Measurements from ENCODE around the gene LTBP1.

The LTBP1 gene

DNA sequence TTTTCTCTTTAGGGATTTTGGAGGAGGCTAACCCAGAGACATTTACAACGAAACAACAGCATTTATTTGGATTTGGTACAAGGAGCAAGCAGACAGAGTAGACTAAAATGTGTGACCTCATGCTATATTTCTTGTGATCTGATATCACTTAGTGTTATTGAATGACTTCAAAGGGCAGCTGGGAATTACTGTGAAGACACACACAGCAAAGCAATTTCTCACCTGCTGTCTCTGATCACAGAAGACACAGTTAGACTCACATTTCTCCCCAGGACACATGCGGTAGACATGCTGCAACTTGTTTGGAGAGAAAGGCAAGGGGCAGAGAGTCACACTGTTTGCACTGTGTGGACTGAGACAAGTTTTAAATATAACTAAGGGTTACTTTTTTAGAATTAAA is 67.5 kb downstream of the LTBP1 start:
- no peak for DNase-seq

DNA sequence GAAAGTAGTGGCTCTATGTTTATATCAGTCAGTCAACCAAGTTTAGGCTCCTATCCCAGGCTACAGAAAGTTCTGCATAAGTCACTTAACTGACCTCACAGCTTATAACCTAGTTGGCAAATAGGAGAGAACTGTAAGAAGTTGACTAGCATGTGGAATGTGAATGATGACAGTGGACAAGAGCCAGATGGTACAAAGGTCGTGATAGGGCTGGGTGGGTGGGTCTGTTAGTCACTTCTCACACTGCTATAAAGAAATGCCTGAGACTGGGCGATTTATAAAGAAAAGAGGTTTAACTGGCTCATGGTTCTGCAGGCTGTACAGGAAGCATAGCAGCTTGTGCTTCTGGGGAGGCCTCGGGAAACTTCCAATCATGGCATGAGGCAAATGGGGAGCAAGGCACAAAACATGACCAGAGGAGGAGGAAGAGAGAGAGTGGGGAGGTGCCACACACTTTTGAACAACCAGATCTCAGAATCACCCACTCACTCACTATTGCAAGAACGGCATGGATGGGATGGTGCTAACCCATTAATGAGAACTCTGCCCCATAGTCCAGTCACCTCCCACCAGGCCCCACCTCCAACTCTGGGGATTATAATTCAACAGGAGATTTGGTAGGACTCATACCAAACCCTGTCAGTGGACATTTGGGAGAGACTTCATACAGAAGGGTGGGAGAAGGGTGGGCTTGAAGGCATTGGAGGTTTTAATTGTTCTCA is 68.8 kb downstream of the LTBP1 start:
- DNase-seq, result no peak

DNA sequence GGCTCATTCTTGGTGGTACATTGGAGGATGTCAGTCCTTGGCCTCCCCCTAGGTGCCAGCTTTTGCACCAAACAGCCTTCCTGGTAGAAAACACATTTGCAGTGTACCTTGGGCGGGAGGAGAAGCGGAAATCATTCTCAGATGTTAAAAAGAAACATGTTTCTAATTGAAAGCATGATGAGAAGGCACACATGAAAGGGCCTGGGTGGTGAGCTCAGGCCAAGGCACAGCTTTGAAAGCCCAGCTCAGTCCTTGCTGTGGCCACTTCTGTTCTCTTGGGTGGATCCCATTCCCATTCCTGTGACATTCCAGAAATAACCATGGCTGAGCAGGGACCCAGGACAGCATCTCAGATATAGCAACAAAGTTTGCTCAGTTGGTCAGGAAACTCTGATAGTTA is 71.5 kb downstream of the LTBP1 start:
- DNase-seq, result no peak

DNA sequence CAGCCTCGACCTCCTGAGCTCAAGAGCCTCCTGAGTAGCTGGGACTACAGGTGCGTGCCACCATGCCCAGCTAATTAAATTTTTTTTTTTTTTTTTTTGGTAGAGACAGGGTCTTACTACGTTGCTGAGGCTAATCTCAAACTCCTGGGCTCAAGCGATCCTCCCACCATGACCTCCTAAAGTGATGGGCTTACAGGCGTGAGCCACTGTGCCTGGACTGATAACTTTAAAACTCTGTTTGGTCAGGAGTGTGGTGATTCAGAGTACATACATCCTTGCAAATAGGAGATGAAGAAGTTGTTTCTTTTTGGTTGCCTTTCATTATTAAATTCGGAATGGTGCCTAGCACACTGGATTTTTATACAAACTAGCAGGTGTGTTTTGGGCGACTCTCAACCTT is 73.0 kb downstream of the LTBP1 start:
- no peak for DNase-seq

DNA sequence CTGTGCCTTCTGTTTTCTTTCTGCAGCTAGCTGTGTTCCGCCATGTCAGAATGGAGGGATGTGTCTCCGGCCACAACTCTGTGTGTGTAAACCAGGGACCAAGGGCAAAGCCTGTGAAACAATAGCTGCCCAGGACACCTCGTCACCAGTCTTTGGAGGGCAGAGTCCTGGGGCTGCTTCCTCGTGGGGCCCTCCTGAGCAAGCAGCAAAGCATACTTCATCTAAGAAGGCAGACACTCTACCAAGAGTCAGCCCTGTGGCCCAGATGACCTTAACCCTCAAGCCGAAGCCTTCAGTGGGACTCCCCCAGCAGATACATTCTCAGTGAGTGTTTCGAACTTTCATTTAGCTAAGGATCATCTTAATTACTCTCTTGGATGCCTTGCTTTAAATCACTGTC is 74.1 kb downstream of the LTBP1 start:
- DNase-seq, result no peak

DNA sequence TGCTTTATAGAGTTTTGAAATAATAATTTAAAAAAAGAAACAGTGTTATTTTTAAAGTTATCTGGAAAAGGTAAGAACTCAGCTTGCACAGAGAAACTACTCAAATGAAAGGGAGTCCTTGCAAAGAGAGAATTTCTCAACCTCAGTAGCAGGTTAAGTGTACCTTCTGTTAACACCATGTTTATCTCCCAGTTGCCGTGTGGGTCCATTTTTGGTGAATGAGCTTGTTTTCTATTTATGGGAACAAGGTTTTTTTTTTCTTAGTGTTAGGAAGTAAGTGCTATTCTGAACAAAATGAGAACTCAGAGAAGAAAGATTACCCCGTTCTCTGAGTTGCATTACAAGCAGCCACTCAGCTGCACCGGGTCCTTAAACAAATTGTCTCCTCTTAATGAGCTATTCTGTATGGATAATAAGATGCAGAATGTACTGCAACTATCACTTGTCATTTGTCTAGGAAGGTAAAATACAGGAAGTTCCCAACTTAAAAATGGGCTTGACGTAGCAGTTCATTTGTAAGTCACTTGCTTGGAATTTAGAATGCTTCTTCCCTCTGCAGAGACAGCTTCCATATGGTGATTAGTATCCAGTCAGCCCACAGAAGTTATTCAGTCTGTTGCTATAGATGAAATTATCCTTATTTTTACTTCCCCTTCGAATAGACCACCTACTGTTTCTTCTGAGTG is 74.9 kb downstream of the LTBP1 start:
- DNase-seq, result no peak

DNA sequence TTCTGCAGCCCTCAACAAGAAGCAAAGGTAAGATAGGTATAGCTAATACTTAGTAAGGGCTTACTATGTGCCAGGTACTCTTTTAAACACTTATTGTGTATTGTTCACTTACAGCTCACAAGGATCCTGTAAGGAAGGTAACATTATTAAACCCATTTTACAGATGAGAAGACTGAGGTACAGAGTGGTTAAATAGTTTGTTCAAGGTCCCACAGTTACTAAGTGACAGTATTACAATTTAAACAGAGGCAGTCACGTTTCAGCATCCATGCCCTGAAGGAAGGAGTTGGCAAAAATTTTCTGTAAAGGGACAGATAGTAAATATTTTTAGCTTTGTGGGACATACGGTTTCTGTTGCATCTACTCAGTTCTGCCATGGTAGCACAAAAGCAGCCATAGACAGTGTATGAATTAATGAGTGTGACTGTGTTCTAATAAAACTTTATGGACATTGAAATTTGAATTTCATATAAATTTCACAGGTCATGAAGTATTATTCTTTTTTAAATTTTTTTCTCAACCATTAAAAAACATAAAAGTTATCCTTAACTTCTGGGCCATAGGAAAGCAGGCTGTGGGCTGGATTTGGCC is 75.7 kb downstream of the LTBP1 start:
- DNase-seq, result no peak

DNA sequence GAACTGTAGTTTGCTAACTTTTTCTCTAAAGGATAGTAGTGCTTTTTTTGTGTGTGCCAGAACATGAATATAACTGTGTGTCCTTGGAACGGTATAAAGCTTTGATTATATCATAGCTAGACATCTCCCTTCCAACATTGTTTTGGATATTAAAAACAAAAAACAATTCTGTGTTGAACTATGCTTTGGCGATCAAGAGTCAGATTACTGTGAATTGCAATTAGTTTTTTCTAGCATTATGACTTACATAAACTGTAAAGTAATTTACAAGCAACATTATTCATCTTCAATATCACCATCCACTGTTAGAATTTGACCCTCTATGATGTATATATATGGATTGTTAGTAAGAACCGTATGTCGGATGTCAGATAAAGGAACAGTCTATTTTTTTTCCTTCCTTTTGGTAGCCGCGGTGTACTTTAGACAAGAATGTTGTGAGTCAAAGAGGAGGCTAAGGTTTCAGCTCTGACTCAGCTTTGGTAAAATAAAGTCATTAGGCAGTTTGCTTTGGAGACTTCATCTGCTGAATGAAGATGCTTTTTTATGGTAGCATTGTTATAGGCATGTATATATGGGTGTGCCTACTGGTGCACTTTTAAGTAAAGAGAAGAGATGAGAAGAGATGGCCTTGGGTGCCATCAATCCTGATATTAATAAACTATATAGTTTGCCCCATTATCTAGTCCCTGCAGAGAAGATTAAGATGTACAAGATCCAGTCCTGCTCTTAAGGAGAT is 76.4 kb downstream of the LTBP1 start:
- DNase-seq, result no peak

DNA sequence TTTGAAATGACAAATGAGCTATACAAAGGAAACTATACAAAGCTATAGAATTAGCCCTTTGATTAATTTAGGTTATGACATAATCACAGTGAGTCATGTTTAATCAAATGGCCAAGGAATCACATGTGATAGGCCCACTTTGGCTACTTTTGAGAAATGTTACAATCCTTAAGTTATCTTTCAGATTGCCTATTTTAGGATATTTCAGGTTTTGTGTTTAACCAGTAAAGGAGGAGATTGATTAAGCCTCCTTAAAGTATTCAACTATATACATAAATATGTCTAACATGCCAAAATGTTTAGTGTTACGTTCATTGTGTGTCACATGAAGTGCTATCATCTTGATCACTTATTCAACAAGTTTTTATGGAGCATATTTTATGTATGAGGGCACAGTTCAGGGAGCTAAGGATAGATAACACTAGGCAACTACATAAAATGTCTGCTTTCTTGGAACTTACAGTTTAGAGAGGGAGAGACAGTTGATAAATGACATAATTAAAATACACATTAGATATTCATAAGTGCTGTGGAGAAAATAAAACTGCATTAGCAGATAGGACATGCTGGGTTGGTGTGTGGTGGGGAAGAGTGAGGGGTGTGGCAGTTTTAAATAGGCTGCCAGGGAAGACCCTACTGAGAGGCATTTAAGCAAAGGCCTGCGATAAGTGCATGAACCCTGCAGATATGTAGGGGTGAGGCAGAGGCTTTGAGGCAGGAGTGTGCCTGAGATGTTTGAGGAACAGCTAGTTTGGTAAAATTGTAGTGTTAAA is 77.2 kb downstream of the LTBP1 start:
- DNase-seq, result no peak

DNA sequence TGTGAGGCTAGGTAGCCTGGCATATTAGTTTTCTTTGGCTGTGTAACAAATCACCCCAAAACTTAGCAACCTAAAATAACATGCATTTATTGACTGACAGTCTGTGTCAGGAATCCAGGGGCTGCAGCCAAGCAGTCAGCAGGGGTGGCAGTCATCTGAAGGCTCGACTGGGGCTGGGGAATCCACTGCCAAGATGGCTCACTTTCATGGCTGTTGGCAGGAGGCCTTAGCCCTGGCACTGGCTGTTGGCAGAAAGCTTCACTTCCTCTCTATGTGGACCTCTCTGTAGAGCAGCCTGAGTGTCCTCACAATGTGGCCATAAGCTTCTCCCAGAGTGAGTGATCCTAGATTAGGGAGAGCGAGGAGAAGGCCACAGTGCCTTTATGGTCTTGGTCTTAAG is 78.0 kb downstream of the LTBP1 start:
- DNase-seq, result no peak

DNA sequence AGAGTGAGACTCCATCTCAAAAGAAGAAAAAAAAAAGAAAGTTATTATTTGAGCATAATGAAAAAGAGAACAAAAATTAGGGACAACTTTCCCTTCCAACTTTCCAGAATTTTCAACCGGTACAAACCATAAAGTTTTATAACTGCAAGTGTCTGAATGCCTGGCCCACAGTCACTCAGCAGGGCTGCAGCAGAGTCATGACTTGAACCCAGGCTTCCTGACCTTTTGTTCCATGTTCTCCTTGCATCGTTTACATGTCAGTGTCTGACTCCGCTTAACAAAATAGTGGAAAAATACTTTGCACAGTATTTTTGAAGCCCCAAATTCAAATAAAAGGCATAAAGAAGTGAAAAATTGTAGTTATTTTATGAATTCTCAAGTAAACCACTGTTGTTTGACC is 82.7 kb downstream of the LTBP1 start:
- DNase-seq, result no peak

DNA sequence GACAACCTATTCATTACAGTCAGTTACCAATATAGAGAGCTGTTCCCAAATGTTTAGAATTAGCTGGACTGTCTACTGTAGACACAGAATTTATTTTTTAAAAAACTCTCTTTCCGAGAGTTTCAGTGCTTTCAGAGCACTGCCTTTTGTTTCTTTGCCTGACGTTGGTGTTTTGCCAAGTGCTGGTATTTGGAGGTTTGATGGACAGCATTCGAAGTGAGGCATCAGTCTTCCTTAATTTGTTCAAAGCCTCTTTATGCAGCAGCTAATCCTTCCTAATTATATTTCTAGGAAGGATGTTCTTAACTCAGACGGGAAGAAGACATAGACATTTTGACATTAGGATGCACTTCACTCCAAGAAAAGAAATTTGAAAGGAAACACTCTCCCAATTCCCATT is 83.2 kb downstream of the LTBP1 start:
- no peak for DNase-seq

DNA sequence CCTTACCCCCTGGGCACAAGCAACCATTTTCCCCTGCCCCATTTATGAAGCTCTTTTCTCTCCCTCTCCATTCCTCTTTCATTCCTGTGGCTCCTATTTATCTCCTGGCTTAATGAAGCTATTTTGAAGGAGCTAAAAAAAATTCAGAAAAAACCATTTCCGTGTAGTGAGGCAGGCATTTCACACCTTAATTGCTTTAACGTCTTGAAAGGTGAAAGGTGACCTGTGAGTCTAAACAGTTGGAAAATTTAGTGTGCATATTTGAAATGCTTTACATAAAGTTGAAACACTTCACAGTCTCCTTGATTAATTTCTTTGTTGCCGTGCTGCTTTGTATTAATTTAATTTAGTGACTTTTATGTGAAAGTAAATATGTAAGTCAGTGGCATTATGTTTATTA is 83.6 kb downstream of the LTBP1 start:
- no peak for DNase-seq

DNA sequence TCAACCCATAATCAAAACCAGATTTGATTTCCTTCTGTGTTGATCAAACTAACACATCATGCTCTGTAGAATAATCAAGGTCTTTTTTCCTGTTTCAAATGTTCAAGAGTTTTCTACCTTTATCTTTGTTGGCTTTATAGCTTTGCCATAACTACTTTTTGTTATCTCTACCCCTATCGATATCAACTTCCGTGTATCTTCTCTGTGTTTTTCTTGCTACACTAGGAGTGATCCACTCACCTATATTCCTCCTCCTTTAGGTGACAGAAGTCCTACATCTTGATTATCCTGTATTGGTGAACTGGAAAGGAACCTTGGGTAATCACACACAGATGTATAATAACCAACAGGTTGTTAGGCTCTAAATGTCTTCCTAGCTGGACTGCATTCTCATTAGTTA is 85.5 kb downstream of the LTBP1 start:
- DNase-seq, result no peak

DNA sequence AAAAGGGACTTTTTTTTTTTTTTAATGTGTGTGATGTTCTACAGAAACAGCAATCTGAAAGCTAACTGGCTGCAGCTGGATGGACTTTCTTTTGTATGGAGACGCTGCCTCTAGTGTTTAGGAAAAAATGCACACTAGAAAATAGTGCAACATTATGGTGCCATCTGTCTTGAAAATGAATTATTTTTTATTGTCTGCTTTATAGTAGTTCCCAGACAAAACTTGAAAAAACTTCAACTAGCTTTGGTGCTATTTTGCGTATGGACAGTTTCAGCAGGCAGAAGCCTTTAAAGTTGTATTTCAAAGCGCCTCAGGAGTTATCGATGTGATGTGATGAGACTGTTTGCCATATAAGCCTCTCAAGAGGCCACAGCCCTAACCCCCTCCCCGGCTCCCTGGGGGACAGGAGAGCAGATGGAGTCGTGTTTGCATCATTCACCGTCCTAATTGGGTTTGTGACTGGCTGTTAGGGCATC is 86.9 kb downstream of the LTBP1 start:
- no peak for DNase-seq

DNA sequence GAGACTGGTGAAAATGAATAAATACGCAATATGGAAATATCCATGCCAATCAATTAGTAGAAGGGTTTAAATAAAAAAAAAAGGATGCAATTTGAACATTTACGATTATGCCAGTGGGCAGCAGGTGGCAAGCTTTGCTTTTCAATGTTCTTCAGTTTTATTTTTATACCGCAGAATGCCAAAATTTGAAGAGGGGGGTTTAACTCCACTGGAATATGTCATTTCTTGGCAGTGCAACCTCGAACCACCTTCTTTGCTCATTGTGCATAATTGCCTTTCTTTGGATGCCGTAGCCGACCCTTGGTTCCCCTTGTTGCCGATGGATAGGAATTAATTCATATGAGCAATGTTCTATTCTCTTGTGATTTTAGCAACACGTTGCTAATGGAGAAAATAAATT is 88.0 kb downstream of the LTBP1 start:
- no peak for DNase-seq

DNA sequence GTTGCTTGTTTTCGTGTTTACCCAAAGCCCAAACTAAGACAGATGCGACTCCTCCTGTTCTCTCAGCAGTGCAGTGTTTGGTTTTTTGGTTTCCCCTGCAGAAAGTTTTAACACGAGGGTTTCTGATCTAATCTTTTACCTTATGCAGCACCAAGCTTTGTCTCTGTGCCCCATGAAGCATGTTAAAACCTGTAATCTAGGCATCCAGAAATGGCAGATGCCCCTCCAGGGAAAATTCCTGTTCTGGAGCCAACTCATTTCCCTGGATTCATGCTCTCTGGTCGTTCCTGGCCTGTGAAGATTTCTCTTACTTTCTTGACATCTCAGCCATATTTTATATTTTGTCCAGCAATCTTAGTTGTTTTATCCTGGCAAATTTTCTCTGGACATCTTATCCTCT is 91.5 kb downstream of the LTBP1 start:
- DNase-seq, result no peak

DNA sequence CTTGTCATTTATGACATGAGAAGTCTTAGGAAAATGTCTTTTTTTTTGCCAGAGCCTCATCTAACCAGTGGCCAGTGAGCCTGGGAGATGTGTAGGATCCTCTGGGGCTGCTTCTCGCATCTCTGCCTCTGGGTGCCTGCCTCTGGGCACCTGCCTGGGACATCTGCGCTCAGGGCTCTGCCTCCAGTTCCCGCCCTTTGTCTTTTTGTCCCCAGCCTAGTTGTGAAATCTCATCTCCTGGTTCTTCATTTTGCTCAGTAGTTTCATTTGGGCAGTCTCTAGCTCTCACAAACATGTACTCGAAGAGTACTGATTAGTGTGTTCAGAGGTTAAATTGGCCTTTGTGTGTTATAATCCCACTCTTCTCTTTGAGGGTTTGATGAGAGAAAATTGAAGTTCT is 92.0 kb downstream of the LTBP1 start:
- no peak for DNase-seq

DNA sequence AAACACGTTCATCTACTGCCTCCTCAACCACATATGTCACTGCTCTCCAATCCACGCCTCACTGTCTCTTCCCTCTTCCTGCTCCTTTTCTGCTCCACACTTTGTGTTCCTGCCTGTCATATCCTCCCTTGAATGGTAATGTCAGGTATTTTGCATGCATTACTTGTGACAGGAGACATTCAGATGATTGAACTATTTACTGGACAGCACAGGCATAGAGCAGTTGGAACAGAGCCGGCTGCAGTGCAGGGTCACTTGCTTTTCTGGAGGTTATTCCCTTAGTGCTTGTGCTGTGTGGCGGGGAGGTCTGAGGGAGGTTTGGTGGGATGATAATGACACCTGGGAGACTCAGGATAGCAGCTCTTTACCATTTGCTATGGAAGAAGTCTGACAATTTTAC is 93.8 kb downstream of the LTBP1 start:
- DNase-seq, result no peak

DNA sequence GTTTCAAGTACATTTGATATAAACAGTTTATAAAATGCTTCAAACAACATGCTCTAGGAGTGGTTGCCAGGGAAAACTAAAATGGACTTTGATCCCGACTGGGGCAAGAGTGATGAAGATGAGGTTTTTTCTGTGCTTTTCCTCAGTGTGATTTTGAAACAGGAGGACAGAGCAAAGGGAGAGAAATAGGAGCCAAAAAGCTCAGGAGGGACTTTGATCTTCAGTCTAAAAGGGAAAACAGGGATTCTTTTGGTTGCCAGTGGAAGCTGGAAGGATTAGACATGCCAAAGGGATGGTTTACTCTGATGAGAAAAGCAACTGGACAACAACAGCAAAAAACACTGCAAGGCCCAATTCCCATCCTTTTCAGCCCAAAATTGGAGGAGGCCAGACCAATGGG is 95.5 kb downstream of the LTBP1 start:
- DNase-seq, result no peak

DNA sequence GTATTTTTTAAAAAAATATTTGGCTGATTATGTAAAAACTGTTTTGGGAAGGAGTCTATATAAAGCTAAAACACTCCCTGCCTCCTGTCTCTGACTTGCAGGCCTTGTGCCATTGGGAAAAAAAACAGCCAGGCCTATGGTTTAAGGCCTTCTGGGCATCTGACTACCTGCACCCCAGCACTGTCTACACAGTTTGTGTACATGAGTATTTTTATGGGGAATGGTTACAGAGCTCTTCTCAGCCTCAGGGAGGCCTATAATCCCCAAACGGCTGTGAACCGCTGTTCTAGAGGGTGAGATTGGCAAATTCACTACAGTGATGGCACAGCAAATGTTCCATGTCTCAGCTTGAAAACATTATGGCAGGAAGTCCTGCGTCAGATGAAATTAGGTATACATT is 96.1 kb downstream of the LTBP1 start:
- no peak for DNase-seq

DNA sequence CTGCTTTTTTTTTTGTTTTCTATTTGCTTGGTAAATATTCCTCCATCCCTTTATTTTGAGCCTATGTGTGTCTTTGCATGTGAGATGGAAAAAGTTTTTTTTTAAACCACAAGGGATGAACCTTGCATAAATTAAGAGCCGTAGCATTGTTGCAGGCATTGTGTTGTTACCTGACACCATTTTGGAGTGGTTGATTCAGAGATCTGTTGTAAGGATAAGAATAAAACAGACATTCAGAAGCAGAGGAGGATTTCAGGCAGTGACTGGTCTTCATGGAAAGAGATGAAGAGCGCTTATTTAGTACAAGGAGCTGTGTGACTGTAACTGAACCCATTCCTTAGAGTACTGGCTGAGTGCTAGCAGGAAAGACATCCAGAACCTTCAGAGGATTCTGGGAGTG is 101.2 kb downstream of the LTBP1 start:
- DNase-seq, result no peak

All from effector CD4-positive, alpha-beta T cell (primary cell).